CD4-positive, alpha-beta T cell (primary cell): ENCODE measurements around the gene MIDN. TPM values are rescaled to one million over a fixed set of nuclear protein-coding genes. Genes with fewer than 3 reads are reported as not detected.

Source experiments
- ATAC-seq: fragments of 200-7000 bp; cut with Tn5 transposase; one replicate; pipeline ENCODE4 v1.10.0; 2022; ENCODE audit warnings: mild to moderate bottlenecking; ENCODE audit not compliant: poor library complexity
- CTCF ChIA-PET: fragments of 350-600 bp; sonication (Branson Sonifier 250); formaldehyde crosslinking; loops from one replicate; lab custom pipeline; 2021; ENCODE audit warnings: antibody characterized with exemption, inconsistent platforms; lab: Charles Lee
- POLR2A ChIA-PET: fragments of 350-600 bp; sonication (Branson Sonifier 250); formaldehyde crosslinking; loops from one replicate; lab custom pipeline; 2021; ENCODE audit warnings: antibody characterized with exemption, inconsistent platforms; lab: Charles Lee
- DNase-seq, 14 experiments: peaks; one replicate each; pipeline ENCODE4 v3.0.0-alpha.2; 2013 to 2020; ENCODE audit warnings: mixed read lengths in 2 of 14
- H3K27ac ChIP-seq, 2 donors: one replicate each; pipeline versions ENCODE4 v1.5.1 to v1.7.0; 2013; ENCODE audit warnings: low read length in 2 of 2, low read depth in 1 of 2, mild to moderate bottlenecking in 1 of 2
- H3K27me3 ChIP-seq, 2 experiments: 1 replicate in 1 of 2; 2 replicates in 1 of 2; pipeline versions ENCODE4 v1.6.1 to v1.7.0; 2013; ENCODE audit warnings: low read length in 2 of 2, control low read depth in 1 of 2, mild to moderate bottlenecking in 1 of 2, moderate library complexity in 1 of 2; ENCODE audit not compliant: insufficient read depth in 2 of 2, control insufficient read depth in 1 of 2
- H3K36me3 ChIP-seq: one replicate; pipeline ENCODE4 v1.6.1; 2013; ENCODE audit warnings: low read length, control low read depth; ENCODE audit not compliant: insufficient read depth
- H3K4me1 ChIP-seq: one replicate; pipeline ENCODE4 v1.6.1; 2013; ENCODE audit warnings: low read length, control low read depth; ENCODE audit not compliant: insufficient read depth
- H3K4me3 ChIP-seq: one replicate; pipeline ENCODE4 v1.5.1; 2013; ENCODE audit warnings: mild to moderate bottlenecking, low read length, moderate library complexity
- H3K9me3 ChIP-seq, 2 experiments: 1 replicate in 1 of 2; 2 replicates in 1 of 2; pipeline versions ENCODE4 v1.6.1 to v1.7.0; 2013; ENCODE audit warnings: low read length in 2 of 2, mild to moderate bottlenecking in 2 of 2, control low read depth in 1 of 2, moderate library complexity in 1 of 2; ENCODE audit not compliant: control insufficient read depth in 1 of 2, insufficient read depth in 1 of 2
- H3K27ac Mint-ChIP-seq: one replicate; pipeline ENCODE4 v1.8.0; 2020; ENCODE audit warnings: mixed read lengths
- H3K27me3 Mint-ChIP-seq: one replicate; pipeline ENCODE4 v1.8.0; 2021; ENCODE audit warnings: mixed read lengths
- H3K36me3 Mint-ChIP-seq: one replicate; pipeline ENCODE4 v1.8.0; 2021; ENCODE audit warnings: low read depth, mixed read lengths
- H3K4me1 Mint-ChIP-seq: one replicate; pipeline ENCODE4 v1.8.0; 2021; ENCODE audit warnings: low read depth, mixed read lengths
- H3K4me3 Mint-ChIP-seq: one replicate; pipeline ENCODE4 v1.8.0; 2020; ENCODE audit warnings: mild to moderate bottlenecking, mixed read lengths
- H3K9me3 Mint-ChIP-seq: one replicate; pipeline ENCODE4 v1.8.0; 2020; ENCODE audit warnings: mixed read lengths
- intact Hi-C, 2 experiments: fragments of 100-400 bp; cut with DNase I in 1 of 2; cut with micrococcal nuclease in 1 of 2; formaldehyde crosslinking; loops; one replicate each; pipeline versions ENCODE4 v1.15.1 to v1.9.0; 2023 to 2025; cut with DNase I, micrococcal nuclease
- total RNA-seq, 174 experiments: library from RNA in 2 of 174; stranded (reverse) in 2 of 174; gene quantifications; one replicate each; pipeline ENCODE4 v1.2.3 and lab custom pipeline; 2021 to 2026
- TF ChIP-seq, protein P1 (sequence below): fragments of 200-600 bp; IDR thresholded peaks from one replicate; pipeline ENCODE4 v1.8.0; 2022; ENCODE audit warnings: antibody characterized with exemption, mild to moderate bottlenecking

MIDN gene
- total RNA-seq, 2 experiments from 2014 or later = 214 to 228 TPM

DNA sequence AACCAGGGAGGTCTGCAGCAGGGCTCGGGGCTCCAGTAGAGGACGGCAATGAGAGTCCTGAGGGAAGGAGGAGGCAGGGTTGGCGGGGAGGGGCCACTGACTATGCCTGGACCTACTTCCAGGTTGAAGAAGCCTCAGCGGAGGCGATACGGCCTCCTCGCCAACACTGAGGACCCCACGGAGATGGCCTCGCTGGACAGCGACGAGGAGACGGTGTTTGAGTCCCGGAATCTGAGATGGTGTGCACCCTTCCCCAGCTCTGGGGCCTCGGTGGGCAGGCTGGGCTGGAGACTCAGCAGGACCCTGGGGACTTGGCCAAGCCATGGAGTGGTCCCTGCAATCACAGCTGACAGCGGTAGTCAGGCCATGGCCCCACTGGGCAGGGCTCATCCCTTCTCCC is 28.7 kb downstream of the MIDN start:
- H3K9me3 Mint-ChIP-seq = no peaks in the 10 kb centered on the region
- Histone ChIP-seq H3K9me3 (no peaks in the 10 kb centered on the region), H3K4me1 (peaks cover 58% of the 10 kb centered on the region), H3K36me3 (peaks cover 59% of the 10 kb centered on the region), H3K4me3 (no peak overlapping the region), H3K27ac (peak overlapping the region in 1 of 2 donors; percentile 77), H3K27me3 (no peaks in the 10 kb centered on the region)
- peaks cover 59% of the 10 kb centered on the region for H3K36me3 Mint-ChIP-seq
- peak overlapping the region; percentile 94 for H3K4me3 Mint-ChIP-seq
- POLR2A ChIA-PET = interaction anchor here (0.9 to 1.4 kb wide), 2 partner anchors 8 to 106 kb away, joined by 4 to 8 read pairs; partner anchors contain the start of gene CIRBP
- TF ChIP-seq, protein P1, sequence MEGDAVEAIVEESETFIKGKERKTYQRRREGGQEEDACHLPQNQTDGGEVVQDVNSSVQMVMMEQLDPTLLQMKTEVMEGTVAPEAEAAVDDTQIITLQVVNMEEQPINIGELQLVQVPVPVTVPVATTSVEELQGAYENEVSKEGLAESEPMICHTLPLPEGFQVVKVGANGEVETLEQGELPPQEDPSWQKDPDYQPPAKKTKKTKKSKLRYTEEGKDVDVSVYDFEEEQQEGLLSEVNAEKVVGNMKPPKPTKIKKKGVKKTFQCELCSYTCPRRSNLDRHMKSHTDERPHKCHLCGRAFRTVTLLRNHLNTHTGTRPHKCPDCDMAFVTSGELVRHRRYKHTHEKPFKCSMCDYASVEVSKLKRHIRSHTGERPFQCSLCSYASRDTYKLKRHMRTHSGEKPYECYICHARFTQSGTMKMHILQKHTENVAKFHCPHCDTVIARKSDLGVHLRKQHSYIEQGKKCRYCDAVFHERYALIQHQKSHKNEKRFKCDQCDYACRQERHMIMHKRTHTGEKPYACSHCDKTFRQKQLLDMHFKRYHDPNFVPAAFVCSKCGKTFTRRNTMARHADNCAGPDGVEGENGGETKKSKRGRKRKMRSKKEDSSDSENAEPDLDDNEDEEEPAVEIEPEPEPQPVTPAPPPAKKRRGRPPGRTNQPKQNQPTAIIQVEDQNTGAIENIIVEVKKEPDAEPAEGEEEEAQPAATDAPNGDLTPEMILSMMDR = no peak
- CTCF ChIA-PET = interaction anchor here (1.1 to 1.4 kb wide), 3 partner anchors 28 to 95 kb away, joined by 3 to 4 read pairs (median 3); no protein-coding TSS in a partner anchor
- H3K27ac Mint-ChIP-seq = peak overlapping the region; percentile 96
- intact Hi-C loops = loop anchor here (5.0 to 10.0 kb wide), 4 partner anchors 75 to 198 kb away; partner anchors contain the start of genes C19orf25 (in 1 of the 2), DAZAP1 (in 1 of the 2), GAMT (in 1 of the 2) and RPS15 (in 1 of the 2)
- DNase-seq = peak in 1 of 14 experiments; percentile 19
- no peak for ATAC-seq
- no peaks in the 10 kb centered on the region for H3K27me3 Mint-ChIP-seq
- peaks cover 42% of the 10 kb centered on the region for H3K4me1 Mint-ChIP-seq

DNA sequence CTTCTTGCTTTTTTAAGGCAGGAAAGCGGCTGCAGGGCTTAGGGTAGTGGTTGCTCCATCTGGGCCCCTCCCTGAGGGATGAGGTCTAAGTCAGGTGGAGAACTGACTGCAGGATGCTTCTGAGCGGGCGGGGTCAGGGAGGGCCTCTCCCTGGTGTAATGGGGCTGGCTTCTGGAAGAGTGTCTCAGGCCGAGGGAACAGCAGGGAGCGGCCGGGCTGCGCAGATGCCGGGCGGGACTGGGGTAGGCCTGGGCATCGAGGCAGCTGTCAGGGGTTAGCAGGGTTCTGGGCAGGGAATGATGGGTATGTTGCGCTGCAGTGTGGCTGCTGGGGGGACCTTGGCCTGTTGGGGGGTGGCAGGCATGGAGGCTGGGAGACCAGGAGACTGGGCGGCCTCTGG is 29.7 kb downstream of the MIDN start:
- H3K9me3 ChIP-seq = no peaks in the 10 kb centered on the region
- TF ChIP-seq, protein P1 = no peak

DNA sequence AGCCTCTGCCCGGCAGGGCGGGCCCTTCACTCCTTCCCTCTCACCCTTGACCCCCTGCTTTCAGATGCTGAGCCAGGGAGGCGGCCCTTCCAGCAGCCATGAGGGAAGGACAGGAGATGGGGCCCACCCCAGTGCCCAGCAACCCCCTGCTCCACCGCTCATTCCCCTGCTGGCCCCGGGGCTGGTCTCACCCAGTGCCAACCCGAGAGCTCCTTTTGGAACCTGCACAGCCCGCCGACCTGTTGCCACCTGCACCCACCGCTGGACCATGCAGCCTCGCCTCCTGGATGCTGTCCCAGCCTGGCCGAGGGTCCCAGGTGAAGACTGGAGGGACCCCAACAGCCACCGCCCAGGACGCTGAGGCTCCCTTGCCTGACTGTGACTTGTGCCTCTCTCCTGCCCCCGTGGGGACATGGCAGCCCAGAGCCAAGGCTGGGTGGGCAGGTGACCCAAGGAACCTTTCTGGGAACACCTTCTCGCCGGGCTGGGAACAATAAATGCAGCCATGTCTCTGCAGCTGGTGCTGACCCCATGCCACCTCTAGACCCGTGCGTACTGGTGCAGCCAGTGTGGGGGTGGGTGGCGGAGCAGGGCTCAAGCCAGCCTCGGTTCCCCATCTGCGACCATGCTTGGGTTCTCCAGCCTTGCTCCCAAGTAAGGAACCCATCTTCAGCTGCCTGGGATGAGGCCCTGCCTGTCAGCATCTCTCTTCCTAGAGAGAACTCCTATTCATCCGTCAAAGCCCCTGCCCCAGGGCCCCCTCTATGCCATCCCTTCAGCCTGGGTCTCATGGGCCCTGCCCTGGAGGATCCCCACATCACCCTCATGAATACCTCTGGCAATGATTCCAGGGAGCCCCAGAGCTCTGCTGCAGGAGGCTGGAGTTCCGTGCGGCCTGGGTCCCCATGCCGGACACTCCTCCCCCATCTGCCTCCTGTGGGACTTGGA is 30.6 kb downstream of the MIDN start:
- Mint-ChIP-seq H3K36me3 (peaks cover 40% of the 10 kb centered on the region), H3K27ac (peak overlapping the region; percentile 82), H3K4me3 (peak overlapping the region; percentile 89), H3K9me3 (no peaks in the 10 kb centered on the region), H3K4me1 (peaks cover 26% of the 10 kb centered on the region), H3K27me3 (peaks cover 3% of the 10 kb centered on the region)
- peaks cover 40% of the 10 kb centered on the region for H3K36me3 ChIP-seq
- no peaks in the 10 kb centered on the region for H3K9me3 ChIP-seq
- H3K27me3 ChIP-seq = peaks cover 1 to 3% of the 10 kb centered on the region in 2 experiments
- ATAC-seq = no peak
- TF ChIP-seq, protein P1 = no peak
- POLR2A ChIA-PET = interaction anchor here (1.2 to 2.5 kb wide), 2 partner anchors 10 to 93 kb away, joined by 6 to 29 read pairs; partner anchors contain the start of gene CIRBP
- peaks cover 39% of the 10 kb centered on the region for H3K4me1 ChIP-seq
- no peak for DNase-seq
- H3K27ac ChIP-seq = no peak overlapping the region
- intact Hi-C loops = loop anchor here (1.0 to 10.0 kb wide), 7 partner anchors 73 to 235 kb away; partner anchors contain the start of genes DAZAP1 (in 2 of the 2), C19orf25 (in 1 of the 2), GAMT (in 1 of the 2) and RPS15 (in 1 of the 2)
- H3K4me3 ChIP-seq = no peak overlapping the region
- CTCF ChIA-PET = interaction anchor here (0.6 to 2.0 kb wide), 9 partner anchors 12 to 267 kb away, joined by 3 to 12 read pairs (median 3); partner anchors contain the start of genes ATP5F1D and NDUFS7

More for the DNA sequence above, 29.7 kb downstream of the MIDN start:
- no peaks in the 10 kb centered on the region for H3K27me3 Mint-ChIP-seq
- H3K36me3 ChIP-seq = peaks cover 49% of the 10 kb centered on the region
- ChIA-PET POLR2A (interaction anchor here (1.4 kb wide), 1 partner anchor 9 kb away, joined by 8 read pairs; the partner anchor contains the start of gene CIRBP), CTCF (interaction anchor here (1.1 to 1.4 kb wide), 2 partner anchors 29 to 34 kb away, joined by 3 to 4 read pairs; no protein-coding TSS in a partner anchor)
- peaks cover 33% of the 10 kb centered on the region for H3K4me1 Mint-ChIP-seq
- peaks cover 48% of the 10 kb centered on the region for H3K4me1 ChIP-seq
- H3K27ac Mint-ChIP-seq = peak overlapping the region; percentile 20
- no peaks in the 10 kb centered on the region for H3K9me3 Mint-ChIP-seq
- ATAC-seq (no peak), DNase-seq (no peak)
- H3K4me3 Mint-ChIP-seq = peak overlapping the region; percentile 30
- no peak overlapping the region for H3K4me3 ChIP-seq
- H3K27ac ChIP-seq = no peak overlapping the region
- intact Hi-C loops = loop anchor here (2.0 to 10.0 kb wide), 5 partner anchors 74 to 197 kb away; partner anchors contain the start of genes DAZAP1 (in 2 of the 2), C19orf25 (in 1 of the 2), GAMT (in 1 of the 2) and RPS15 (in 1 of the 2)
- peaks cover 49% of the 10 kb centered on the region for H3K36me3 Mint-ChIP-seq
- H3K27me3 ChIP-seq = no peaks in the 10 kb centered on the region
